Neural progenitor cell (in vitro differentiated cells): Measurements from ENCODE around the gene CELF4.

Experiments used
- EZH2 ChIP-seq: fragments of 200-600 bp; sonication (generic); IDR thresholded peaks from 2 replicates; pipeline ENCODE4 v1.6.1; 2017; ENCODE audit warnings: antibody characterized with exemption, mild to moderate bottlenecking, moderate library complexity
- EZH2phosphoT487 ChIP-seq: fragments of 200-600 bp; sonication (generic); IDR thresholded peaks from 2 replicates; pipeline ENCODE4 v1.6.1; 2017; ENCODE audit warnings: antibody characterized with exemption
- TF ChIP-seq, protein P1 (sequence below): fragments of 200-600 bp; sonication (generic); IDR thresholded peaks from 2 replicates; pipeline ENCODE4 v1.5.1; 2017; ENCODE audit warnings: antibody characterized with exemption, mild to moderate bottlenecking

DNA sequence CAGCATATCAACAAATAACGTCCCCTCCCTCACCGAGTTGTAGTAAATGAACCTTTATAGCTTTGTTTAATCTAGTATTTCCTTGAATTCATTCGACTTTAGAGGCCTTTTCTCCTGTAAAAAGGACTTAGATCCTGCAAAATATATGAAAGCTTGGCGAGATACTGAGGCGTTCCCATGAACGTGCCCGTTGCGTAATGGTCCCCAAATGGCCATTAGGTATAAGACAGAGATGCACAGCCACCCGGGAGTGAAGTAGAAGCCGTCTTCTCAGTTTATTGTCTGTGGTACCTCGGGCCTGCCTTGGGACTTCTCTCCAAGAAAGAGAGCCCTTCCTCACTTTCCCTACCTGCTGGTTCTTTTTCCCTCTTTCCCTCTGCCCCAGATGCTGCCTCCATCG, 310.6 kb downstream of the CELF4 start:
- TF ChIP-seq, protein P1, sequence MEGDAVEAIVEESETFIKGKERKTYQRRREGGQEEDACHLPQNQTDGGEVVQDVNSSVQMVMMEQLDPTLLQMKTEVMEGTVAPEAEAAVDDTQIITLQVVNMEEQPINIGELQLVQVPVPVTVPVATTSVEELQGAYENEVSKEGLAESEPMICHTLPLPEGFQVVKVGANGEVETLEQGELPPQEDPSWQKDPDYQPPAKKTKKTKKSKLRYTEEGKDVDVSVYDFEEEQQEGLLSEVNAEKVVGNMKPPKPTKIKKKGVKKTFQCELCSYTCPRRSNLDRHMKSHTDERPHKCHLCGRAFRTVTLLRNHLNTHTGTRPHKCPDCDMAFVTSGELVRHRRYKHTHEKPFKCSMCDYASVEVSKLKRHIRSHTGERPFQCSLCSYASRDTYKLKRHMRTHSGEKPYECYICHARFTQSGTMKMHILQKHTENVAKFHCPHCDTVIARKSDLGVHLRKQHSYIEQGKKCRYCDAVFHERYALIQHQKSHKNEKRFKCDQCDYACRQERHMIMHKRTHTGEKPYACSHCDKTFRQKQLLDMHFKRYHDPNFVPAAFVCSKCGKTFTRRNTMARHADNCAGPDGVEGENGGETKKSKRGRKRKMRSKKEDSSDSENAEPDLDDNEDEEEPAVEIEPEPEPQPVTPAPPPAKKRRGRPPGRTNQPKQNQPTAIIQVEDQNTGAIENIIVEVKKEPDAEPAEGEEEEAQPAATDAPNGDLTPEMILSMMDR: no peak
- TF ChIP-seq EZH2 (no peak), EZH2phosphoT487 (no peak)
